ENCODE data around the gene NDUFA12.

Gene NDUFA12

DNA sequence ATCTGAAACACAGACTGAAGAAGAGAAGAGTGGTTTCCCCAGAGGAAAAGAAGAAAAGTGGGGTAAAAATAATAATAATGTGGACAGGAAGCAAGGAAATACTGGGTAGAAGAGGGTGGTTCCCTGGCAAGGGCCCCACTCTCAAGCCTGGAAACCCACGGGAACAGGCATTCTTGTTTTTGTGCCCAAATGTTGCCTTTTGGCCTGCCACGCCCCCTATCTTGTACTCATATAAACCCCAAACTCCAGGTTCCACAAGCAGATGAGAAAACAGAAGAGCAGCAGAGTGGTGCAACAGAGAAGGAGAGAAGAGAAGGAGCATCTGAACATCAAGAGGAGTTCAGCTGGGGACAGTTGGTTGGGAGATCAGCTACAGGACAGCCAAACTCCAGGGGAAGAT, 51.2 kb downstream of the NDUFA12 start:
- TF ChIP-seq, protein P1, sequence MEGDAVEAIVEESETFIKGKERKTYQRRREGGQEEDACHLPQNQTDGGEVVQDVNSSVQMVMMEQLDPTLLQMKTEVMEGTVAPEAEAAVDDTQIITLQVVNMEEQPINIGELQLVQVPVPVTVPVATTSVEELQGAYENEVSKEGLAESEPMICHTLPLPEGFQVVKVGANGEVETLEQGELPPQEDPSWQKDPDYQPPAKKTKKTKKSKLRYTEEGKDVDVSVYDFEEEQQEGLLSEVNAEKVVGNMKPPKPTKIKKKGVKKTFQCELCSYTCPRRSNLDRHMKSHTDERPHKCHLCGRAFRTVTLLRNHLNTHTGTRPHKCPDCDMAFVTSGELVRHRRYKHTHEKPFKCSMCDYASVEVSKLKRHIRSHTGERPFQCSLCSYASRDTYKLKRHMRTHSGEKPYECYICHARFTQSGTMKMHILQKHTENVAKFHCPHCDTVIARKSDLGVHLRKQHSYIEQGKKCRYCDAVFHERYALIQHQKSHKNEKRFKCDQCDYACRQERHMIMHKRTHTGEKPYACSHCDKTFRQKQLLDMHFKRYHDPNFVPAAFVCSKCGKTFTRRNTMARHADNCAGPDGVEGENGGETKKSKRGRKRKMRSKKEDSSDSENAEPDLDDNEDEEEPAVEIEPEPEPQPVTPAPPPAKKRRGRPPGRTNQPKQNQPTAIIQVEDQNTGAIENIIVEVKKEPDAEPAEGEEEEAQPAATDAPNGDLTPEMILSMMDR (IDR thresholded peaks at IDR 0.05; ENCODE audit: low read depth, low read length), result no peak
- DNase-seq (ENCODE audit: low read depth in 2 of 2), result peak; percentile 28 to 53
- H3K4me3 ChIP-seq (replicated peaks in 1 of 2; ENCODE audit: low read depth in 2 of 2, low read length in 2 of 2), result no peak overlapping the region

DNA sequence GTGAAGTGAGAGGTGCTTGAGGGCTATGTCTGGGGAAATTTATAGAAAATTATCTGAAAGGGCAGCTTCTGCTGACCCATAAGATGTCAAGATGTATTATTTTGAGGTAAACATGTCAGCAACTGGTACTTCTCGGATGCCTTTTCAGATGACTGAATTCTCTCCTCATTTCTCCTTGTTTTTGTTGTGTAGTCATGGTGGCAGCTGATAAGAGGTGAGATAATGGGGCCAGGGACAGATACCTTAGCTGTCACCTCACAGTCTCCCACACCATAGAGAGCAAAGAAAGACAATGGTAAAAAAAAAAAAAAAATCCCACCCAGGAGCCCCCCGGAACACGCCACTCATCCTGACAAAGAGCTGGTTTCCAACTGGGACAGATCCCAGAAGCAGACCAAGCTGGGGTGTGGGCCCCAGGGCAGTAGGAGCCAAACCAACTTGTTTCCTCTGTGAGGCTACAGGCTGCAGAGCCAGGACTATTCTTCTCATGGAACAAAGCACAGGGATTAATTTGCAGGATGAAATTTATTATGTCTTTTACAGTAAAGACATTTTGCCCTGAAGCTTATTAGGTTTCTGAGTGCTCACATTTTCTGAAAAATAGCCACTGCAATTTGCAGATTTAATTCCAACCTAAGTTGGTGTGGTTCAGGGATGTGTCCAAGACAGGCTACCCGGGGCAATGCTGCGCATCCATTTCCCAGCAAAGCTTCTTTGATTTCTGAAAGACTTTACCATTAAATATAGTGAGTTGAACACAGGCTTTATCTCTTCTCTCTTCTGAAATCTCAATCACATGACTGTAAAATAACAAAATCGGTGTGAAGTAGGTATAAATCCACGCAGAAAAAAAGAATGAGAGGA, 52.2 kb downstream of the NDUFA12 start:
- no peak overlapping the region for H3K4me3 ChIP-seq (replicated peaks in 1 of 2; ENCODE audit: low read depth in 2 of 2, low read length in 2 of 2)
- TF ChIP-seq, protein P1 (IDR thresholded peaks at IDR 0.05; ENCODE audit: low read depth, low read length), result no peak
- DNase-seq (ENCODE audit: low read depth in 2 of 2), result peak in 1 of 2 donors; percentile 17

DNA sequence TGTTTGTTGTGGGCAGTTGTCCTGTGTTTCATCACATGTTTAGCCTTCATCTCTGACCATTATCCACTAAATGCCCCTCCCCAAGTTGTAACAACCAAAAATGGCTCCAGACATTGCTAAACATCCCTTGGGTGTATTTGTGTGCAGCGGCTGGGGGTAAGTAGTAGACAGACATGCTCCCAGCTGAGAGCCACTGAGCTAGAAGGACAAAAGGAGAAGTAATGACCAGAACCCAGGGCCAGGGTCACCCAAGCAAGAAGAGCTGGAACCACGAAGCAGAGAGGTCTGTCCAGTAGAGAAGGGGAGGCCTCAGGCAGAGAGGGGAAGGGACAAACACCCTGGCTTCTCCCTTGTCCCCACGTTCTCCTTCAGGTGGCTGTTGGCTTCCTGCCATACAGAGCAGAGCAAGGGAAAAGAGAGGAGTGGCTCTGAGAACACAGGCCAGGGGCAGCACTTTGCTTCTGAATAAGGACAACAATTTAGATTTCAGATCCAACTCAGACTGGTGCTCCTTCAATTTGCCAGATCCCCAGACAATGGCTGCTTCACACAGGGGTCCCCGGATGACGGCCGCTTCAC, 55.2 kb downstream of the NDUFA12 start:
- H3K4me3 ChIP-seq (replicated peaks in 1 of 2; ENCODE audit: low read depth in 2 of 2, low read length in 2 of 2), result no peak overlapping the region
- no peak for DNase-seq (ENCODE audit: low read depth in 2 of 2)
- TF ChIP-seq, protein P1 (IDR thresholded peaks at IDR 0.05; ENCODE audit: low read depth, low read length), result no peak

DNA sequence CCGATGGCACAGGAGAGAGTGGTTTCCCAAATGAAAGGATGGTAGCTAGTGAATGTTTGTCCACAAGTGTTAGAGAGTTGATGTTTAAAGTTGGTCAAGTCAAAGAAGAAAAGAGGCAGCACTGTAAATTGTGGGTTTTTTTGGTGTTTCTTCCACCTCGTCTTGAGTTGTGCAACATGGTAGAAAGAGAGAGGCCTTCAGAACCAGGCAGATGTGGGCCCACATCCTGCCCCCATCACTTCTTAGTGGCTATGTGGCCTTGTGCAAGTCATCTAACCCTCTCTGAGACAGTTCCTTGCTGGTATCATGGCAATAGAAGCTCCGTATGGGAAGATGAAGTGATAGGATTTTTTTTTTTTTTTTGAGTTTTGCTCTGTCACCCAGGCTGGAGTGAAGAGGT, 60.8 kb downstream of the NDUFA12 start:
- TF ChIP-seq, protein P1 (IDR thresholded peaks at IDR 0.05; ENCODE audit: low read depth, low read length), result no peak
- DNase-seq (ENCODE audit: low read depth in 2 of 2), result no peak
- no peak overlapping the region for H3K4me3 ChIP-seq (replicated peaks in 1 of 2; ENCODE audit: low read depth in 2 of 2, low read length in 2 of 2)

DNA sequence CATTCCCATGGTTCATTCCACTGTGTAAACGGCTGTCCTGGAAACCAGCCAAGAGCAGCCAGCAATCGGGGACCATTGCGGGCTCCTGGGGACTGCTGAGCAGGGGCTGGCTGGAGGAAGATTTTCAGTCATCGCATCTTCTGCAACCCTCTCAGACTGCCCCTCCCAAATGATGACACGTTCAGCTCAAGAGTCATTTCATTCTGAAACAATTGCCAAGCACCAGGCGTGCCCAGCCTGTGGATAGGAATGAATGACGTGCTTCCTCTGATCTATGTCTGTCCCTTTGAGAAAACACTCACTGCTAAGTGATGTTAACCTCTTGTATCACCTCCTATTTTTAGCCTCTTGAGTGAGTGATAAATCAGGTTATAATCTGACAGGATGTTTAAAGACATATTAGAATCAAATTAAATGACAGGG, 62.0 kb downstream of the NDUFA12 start:
- TF ChIP-seq, protein P1 (IDR thresholded peaks at IDR 0.05; ENCODE audit: low read depth, low read length), result no peak
- DNase-seq (ENCODE audit: low read depth in 2 of 2), result peak; percentile 80 to 98

DNA sequence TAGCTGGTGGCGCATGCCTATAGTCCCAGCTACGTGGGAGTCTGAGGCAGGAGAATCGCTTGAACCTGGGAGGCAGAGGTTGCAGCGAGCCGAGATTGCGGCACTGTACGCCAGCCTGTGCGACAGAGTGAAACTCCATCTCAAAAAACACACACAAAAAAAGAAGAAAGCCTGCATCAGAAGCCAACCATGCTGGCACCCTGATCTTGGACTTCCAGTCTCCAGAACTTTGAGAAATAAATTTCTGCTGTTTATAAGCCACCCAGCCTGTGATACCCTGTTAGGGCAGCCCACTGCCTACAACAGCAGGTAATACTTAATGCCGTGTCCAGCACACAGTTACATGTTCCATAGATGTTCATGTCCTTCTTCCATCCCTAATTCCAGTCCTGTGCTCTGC, 62.7 kb downstream of the NDUFA12 start:
- DNase-seq (ENCODE audit: low read depth in 2 of 2), result no peak
- no peak overlapping the region for H3K4me3 ChIP-seq (replicated peaks in 1 of 2; ENCODE audit: low read depth in 2 of 2, low read length in 2 of 2)
- TF ChIP-seq, protein P1 (IDR thresholded peaks at IDR 0.05; ENCODE audit: low read depth, low read length), result no peak

More for the DNA sequence above, 62.0 kb downstream of the NDUFA12 start:
- no peak overlapping the region for H3K4me3 ChIP-seq (replicated peaks in 1 of 2; ENCODE audit: low read depth in 2 of 2, low read length in 2 of 2)
